Stimulated activated CD4-positive, alpha-beta T cell treated with anti-CD3 and anti-CD28 coated beads, Interleukin-15, amount 100 ng/mL, for 1 hour (primary cell): ENCODE data around the gene OCSTAMP.

Source experiments
- DNase-seq, 2 donors: peaks; one replicate each; pipeline ENCODE4 v3.0.0-alpha.2; 2020; ENCODE audit warnings: low read depth in 1 of 2, low spot score in 1 of 2

Gene OCSTAMP

DNA sequence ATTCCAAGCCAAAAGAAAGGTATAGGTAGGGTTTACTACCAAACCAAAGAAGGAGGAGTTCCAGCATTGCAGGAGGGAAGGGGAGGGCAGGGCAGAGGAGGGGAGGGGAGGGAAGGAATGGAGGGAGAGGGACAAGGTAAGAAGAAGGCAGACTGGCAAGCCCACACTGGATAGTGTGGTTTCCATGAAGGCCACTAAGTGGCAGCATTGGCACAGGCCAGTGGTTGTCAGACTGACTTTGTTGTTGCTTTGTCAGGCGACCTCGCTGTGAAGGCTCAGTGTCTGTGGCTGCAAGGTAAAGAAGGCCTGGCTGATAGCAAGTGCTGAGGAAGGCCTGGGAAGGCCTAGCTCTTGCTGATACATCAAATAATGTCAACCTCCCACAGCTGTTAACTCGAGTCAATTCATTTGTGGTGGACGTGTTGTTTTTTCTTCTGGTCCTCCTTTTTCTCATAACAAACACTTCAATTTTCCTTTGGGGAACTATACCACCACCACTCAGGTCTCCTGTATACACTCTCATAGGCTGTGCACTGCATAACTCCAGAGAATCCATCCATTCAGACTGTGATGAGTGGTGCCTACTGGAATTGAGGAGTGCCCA lies 29.4 kb downstream of the OCSTAMP start:
- no peak for DNase-seq

DNA sequence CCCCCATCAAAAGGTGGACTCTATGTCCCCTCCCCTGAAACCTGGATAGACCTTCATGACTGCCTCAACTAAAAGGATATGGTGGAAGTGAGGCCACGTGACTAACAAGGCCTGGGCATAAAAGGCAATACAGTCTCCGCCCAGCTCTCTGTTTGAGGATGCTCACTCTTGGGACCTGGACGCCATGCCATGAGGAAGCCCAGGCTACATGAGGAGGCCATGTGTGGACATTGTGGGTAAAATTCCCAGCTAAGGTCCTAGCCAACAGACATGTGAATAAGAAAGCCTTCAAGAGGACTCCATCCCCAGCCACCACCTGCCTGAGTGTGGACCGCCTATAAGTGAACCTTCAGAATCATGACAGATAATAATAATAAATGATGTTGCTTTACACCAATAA lies 29.9 kb downstream of the OCSTAMP start:
- DNase-seq, result no peak

DNA sequence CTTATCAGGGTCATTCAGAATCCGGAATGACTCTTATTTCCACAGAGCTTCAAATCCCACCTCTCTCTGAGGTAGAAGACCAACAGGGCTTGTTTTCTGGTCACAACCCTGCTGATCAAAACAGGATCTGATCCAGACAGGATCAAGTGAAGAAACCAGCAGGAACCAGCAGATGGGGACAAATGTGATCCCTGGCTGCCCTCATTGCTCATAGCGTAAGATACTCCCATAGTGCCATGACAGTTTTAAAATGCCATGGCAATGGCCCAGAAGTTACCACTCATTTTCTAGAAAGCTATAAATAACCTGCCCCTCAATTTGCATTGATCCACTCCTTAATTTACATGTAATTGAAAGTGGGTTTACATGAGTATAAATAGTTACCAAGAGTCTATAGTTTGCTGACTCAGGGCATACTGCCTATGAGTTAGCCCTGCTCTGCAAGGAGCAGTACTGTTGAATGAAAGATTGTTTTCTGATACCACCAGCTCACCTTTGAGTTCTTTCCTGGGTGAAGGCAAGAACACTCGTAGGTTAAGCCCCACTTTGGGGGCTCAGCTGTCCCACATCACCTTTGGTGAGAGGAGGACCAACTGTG lies 30.9 kb downstream of the OCSTAMP start:
- no peak for DNase-seq

DNA sequence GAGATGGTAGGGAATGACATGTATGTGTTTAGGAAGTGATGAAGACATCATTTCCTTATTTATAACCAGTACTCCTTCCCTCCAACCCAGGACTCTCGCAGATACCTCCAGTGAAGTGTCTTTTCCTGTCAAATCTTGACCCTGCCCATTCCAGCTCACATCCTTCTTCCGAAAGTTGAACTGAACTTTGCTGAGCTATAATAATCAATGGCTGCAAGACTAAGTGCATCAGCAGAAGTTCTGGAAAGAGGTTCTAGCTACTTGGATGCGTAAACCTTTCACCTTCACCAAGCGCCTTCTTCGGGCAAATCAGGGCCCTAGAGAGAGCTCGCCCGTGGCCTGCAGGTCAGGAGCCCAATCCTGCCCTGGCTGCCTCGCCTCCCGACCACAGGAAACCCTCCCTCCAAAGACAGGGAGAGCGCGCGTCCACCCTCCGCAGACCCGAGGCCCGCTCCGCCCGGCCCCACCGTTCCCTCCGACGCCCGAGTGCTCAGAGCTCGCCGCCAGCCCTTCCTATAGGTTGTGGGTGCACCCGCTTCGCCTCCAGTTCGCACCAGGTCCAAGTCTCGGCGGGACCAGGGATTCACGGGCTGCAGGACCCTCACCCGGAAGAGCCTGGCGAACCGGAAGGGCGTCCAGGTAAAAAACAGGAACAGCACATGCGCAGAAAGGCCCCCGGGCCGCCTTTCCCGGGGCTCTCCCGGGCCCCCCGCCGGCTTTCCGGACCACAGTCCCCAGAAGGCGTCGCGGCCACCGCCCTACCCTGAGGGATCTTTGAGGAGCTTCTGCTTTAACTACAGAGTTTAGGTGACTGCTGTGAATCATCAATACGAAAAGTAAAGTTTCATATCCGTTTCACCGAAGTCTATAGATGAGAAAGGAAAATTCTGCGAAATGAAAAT lies 37.3 kb downstream of the OCSTAMP start, which contains the start of gene ZNF334:
TSS of gene ZNF334 (minus strand) at position 617 of the 902 bp plus-strand sequence. CDS start 1,457 bp downstream, outside the sequence.
- peak in 1 of 2 donors; percentile 12 for DNase-seq

DNA sequence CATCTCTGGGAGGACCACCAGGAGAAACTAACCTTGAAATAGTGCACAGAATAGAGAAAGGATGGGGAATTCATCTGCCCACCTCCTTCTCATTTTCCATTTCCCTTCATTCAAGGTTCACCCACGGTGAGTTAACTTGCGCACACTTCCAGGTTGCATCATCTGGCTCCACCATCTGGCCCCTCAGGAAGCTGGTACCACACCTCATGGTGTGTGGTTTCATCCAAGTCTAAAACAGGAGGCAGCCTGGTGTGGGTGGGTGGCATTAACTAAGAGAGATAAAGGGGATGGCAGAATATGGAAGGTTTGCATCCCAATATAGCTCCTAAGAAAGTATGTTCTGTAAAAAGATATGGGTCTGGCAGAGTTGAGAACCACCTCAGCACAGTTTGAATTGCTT lies 40.9 kb downstream of the OCSTAMP start:
- DNase-seq, result no peak

DNA sequence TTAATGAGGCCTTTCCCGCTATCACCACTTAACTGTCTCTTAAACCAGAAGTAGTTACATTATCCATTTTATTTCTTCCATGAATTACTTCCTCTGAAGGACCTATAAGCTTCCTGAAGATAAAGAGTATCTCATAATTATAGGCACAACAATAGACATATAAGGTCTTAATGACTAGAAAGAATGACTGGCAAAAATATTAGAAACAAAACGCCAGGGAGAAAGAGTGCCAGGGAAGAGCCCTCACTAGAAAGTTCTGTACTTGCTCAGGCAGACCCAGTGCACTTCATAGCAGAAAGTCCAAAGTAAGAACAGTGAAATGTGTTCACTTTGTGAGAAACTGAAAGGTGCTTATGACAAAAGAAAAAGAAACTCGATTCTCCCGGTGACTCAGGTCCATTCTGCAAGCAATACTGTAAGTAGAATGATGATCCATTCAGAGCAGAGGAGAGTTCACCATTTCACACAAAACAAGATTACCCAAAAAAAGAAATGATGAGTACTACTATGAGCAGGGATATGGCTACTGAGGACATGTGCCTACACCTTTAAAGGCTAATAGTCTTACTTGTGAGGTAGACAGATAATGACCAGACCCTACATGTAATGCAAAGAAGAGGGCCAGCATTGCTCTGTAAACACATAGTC lies 42.6 kb downstream of the OCSTAMP start:
- DNase-seq, result no peak

DNA sequence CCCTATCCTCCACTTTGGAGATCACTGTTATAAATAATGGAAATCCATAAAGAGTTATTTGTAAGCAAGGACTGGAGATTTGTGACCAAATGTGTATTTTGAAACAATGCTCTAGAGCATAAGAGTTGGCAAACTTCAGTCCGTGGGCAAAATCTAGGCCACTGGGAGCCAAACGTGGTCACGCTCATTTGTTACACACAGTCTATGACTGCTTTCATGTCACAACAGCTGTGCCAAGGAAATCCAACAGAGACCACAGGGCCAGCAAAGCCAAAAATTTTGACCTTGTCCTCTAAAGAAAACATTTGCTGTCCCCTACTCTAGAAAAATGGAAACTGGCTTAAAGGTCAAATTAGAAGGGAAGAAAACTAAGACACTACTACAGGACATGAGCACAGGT lies 44.9 kb downstream of the OCSTAMP start:
- DNase-seq, result no peak

DNA sequence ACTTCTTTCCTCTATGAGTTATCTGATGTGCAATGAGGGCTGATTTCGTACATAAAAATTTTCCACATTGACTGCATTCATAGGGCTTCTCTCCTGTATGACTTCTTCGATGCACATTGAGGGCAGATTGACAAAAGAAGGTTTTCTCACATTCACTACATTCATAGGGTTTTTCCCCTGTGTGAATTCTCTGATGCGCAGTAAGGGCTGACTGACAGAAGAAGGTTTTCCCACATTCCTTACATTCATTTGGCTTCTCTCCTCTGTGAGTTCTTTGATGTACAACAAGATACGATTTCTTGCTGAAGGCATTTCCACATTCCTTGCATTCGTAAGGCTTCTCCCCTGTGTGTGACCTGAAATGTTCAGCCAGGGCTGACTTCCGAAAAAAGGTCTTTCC lies 48.5 kb downstream of the OCSTAMP start:
- no peak for DNase-seq

DNA sequence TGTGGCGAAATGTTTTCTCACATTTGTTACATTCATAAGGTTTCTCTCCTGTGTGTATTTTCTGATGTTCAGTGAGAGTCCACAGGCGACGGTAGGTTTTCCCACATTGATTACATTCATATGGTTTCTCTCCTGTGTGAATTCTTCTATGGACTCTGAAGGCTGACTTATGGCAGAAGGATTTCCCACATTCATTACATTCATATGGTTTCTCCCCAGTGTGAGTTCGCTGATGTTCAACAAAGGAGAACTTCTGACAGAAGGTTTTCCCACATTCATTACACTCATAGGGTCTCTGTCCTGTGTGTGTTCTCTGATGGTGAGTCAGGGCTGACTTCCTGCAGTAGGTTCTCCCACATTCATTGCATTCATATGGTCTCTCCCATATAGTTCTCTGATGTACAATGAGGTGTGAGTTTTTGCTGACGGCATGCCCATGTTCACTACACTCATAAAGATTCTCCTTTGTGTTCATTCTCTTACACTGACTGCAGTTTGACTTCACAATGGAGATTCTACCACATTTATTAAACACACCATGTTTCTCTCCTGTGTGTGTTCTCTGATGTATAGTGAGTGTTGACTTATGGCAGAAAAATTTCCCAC lies 49.0 kb downstream of the OCSTAMP start:
- DNase-seq, result no peak

DNA sequence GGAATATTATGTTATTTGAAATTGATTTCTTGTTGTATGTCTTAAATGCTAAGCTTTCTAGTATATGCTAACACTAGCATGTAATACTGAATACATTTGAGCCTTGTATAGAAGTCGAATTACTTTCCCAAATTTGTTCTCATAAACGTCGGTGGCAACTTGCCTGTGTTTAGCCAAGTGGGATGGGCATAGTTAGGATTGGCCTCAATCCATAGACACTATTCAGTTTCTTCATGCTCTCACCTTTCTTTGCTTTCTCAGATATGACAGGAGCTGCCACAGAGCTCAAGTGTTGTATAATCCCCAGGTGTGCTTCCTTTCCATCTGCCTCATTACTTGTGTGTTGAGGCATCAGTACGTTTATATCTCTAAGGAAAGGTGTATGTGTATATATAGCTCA lies 56.4 kb downstream of the OCSTAMP start:
- no peak for DNase-seq

DNA sequence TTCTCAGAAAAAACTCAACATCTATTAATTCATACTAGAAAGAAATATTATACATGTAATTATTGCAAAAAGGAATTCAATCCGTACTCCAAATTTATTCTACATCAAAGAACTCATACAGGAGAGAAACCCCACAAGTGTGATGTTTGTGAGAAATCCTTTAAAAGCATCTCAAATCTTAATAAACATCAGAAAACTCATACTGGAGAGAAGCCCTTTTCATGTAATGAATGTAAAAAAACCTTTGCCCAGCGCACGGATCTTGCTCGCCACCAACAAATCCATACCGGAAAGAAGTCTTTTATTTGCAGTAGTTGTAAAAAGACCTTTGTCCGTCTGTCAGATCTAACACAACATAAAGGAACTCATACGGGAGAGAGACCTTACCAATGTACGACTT lies 59.1 kb downstream of the OCSTAMP start:
- no peak for DNase-seq
